Mesenchymal stem cell (in vitro differentiated cells and primary cell): ENCODE measurements around the gene SLC4A1.

Experiments used
- DNase-seq: peaks from one replicate; pipeline ENCODE4 v3.0.0-alpha.2; 2013
- H2AFZ ChIP-seq: one replicate; pipeline ENCODE4 v1.6.1; 2013; ENCODE audit warnings: low read depth, mild to moderate bottlenecking, control low read depth, inconsistent platforms, low read length, moderate library complexity
- H2AK5ac ChIP-seq: 2 replicates; pipeline ENCODE4 v1.6.1; 2013; ENCODE audit warnings: low read length, moderate library complexity, mild to moderate bottlenecking, inconsistent platforms; ENCODE audit not compliant: severe bottlenecking
- H2BK120ac ChIP-seq: one replicate; pipeline ENCODE4 v1.6.1; 2013; ENCODE audit warnings: low read depth, mild to moderate bottlenecking, inconsistent platforms, low read length, moderate library complexity
- H2BK12ac ChIP-seq, 2 experiments: one replicate each; pipeline ENCODE4 v1.6.1; 2013; ENCODE audit warnings: inconsistent platforms in 2 of 2, low read length in 2 of 2, mild to moderate bottlenecking in 2 of 2, moderate library complexity in 2 of 2, control low read depth in 1 of 2
- H2BK15ac ChIP-seq: one replicate; pipeline ENCODE4 v1.6.1; 2013; ENCODE audit warnings: mild to moderate bottlenecking, low read depth, inconsistent platforms; ENCODE audit not compliant: poor library complexity, severe bottlenecking
- H2BK5ac ChIP-seq: 2 replicates; pipeline ENCODE4 v1.6.1; 2013; ENCODE audit warnings: low read depth, mild to moderate bottlenecking, low read length, control low read depth, inconsistent platforms; ENCODE audit not compliant: poor library complexity, severe bottlenecking
- H3K14ac ChIP-seq, 2 experiments: one replicate each; pipeline ENCODE4 v1.6.1; 2013; ENCODE audit warnings: inconsistent platforms in 2 of 2, low read length in 2 of 2, control low read depth in 1 of 2, mild to moderate bottlenecking in 1 of 2, moderate library complexity in 1 of 2
- H3K18ac ChIP-seq, 2 experiments: one replicate each; pipeline ENCODE4 v1.6.1; 2013; ENCODE audit warnings: inconsistent platforms in 2 of 2, low read length in 2 of 2, control low read depth in 1 of 2, low read depth in 1 of 2, mild to moderate bottlenecking in 1 of 2
- H3K23ac ChIP-seq, 2 experiments: one replicate each; pipeline ENCODE4 v1.6.1; 2013; ENCODE audit warnings: inconsistent platforms in 2 of 2, low read length in 2 of 2, mild to moderate bottlenecking in 2 of 2, moderate library complexity in 2 of 2, control low read depth in 1 of 2
- H3K27ac ChIP-seq: 2 replicates; pipeline ENCODE4 v1.5.1; 2013; ENCODE audit warnings: mild to moderate bottlenecking, moderate library complexity, low read length, control low read depth, inconsistent platforms; ENCODE audit not compliant: poor library complexity, severe bottlenecking
- H3K27me3 ChIP-seq, 2 experiments: 2 replicates each; pipeline versions ENCODE4 v1.6.1 to v1.7.0; 2013; ENCODE audit warnings: low read length in 2 of 2, mild to moderate bottlenecking in 2 of 2, moderate library complexity in 2 of 2, control low read depth in 1 of 2, inconsistent platforms in 1 of 2; ENCODE audit not compliant: control insufficient read depth in 1 of 2, insufficient read depth in 1 of 2
- H3K36me3 ChIP-seq, 2 experiments: 2 replicates each; pipeline versions ENCODE4 v1.6.1 to v1.7.0; 2013; ENCODE audit warnings: low read length in 2 of 2, control low read depth in 1 of 2, inconsistent platforms in 1 of 2, low read depth in 1 of 2, mild to moderate bottlenecking in 1 of 2; ENCODE audit not compliant: insufficient read depth in 2 of 2, control insufficient read depth in 1 of 2
- H3K4ac ChIP-seq, 2 experiments: one replicate each; pipeline ENCODE4 v1.6.1; 2013; ENCODE audit warnings: inconsistent platforms in 2 of 2, low read length in 2 of 2, mild to moderate bottlenecking in 2 of 2, moderate library complexity in 2 of 2, control low read depth in 1 of 2, low read depth in 1 of 2
- H3K4me1 ChIP-seq: 2 replicates; pipeline ENCODE4 v1.6.1; 2013; ENCODE audit warnings: low read depth, low read length, control low read depth; ENCODE audit not compliant: control insufficient read depth, insufficient read depth
- H3K4me2 ChIP-seq: 2 replicates; pipeline ENCODE4 v1.6.1; 2013; ENCODE audit warnings: low read length, mild to moderate bottlenecking, inconsistent platforms; ENCODE audit not compliant: poor library complexity, severe bottlenecking
- H3K4me3 ChIP-seq, 2 experiments: 2 replicates each; pipeline versions ENCODE4 v1.5.1 to v1.7.0; 2013; ENCODE audit warnings: low read length in 2 of 2, mild to moderate bottlenecking in 2 of 2, control low read depth in 1 of 2, low read depth in 1 of 2; ENCODE audit not compliant: insufficient read depth in 1 of 2
- H3K79me1 ChIP-seq: replicated peaks from 2 replicates; pipeline ENCODE4 v1.6.1; 2013; ENCODE audit warnings: mild to moderate bottlenecking, control low read depth, low read length, inconsistent platforms; ENCODE audit not compliant: poor library complexity, severe bottlenecking
- H3K9ac ChIP-seq: 2 replicates; pipeline ENCODE4 v1.7.0; 2013; ENCODE audit warnings: mild to moderate bottlenecking, low read length, moderate library complexity
- H3K9me3 ChIP-seq: 2 replicates; pipeline ENCODE4 v1.7.0; 2013; ENCODE audit warnings: mild to moderate bottlenecking, low read length; ENCODE audit not compliant: control insufficient read depth
- H4K8ac ChIP-seq: one replicate; pipeline ENCODE4 v1.6.1; 2013; ENCODE audit warnings: inconsistent platforms, mild to moderate bottlenecking, low read length, moderate library complexity
- H4K91ac ChIP-seq: one replicate; pipeline ENCODE4 v1.6.1; 2013; ENCODE audit warnings: mild to moderate bottlenecking, low read length, inconsistent platforms
- WGBS: methylation state at CpG from one replicate; pipeline ENCODE4 v1.1.7; 2013; ENCODE audit warnings: mixed read lengths; 5-methylcytosine and 5-hydroxymethylcytosine counted together

SLC4A1 gene

DNA sequence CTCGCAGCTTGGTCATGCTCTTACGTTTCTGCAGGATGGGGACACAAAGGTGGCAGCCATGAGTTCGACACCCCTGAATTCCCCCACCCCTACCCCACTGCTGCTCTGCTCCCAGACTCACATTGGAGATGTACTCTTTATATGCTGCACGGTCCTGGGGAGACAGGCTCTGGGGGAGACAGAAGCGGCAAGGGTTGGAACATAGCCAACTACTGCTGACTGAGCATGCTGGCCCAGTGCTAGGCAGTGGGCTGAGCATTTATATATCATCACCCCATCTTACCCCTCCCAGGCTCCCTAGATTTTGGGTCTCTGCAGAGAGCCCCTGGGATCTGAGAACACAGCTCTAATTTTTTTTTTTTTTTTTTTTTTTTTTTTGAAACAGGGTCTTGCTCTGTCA, 60.2 kb downstream of the SLC4A1 start:
- Histone ChIP-seq H4K8ac (no peak overlapping the region), H2BK5ac (no peak overlapping the region), H3K36me3 (peaks cover 49 to 65% of the 10 kb centered on the region in 2 experiments), H3K27me3 (no peaks in the 10 kb centered on the region), H3K14ac (no peak overlapping the region), H3K27ac (no peak overlapping the region), H3K23ac (no peak overlapping the region), H4K91ac (no peak overlapping the region), H3K9me3 (no peaks in the 10 kb centered on the region), H2AFZ (no peak overlapping the region), H2AK5ac (no peak overlapping the region), H2BK120ac (no peak overlapping the region), H2BK12ac (no peak overlapping the region), H3K4me1 (peaks cover 22% of the 10 kb centered on the region), H3K79me1 (peaks cover 23% of the 10 kb centered on the region), H3K4ac (no peak overlapping the region), H3K9ac (no peak overlapping the region), H3K4me3 (no peak overlapping the region), H3K4me2 (no peak overlapping the region), H3K18ac (no peak overlapping the region), H2BK15ac (no peak overlapping the region)
- 100% methylated on average over 5 of the region's 5 CpGs for WGBS
- DNase-seq: no peak

DNA sequence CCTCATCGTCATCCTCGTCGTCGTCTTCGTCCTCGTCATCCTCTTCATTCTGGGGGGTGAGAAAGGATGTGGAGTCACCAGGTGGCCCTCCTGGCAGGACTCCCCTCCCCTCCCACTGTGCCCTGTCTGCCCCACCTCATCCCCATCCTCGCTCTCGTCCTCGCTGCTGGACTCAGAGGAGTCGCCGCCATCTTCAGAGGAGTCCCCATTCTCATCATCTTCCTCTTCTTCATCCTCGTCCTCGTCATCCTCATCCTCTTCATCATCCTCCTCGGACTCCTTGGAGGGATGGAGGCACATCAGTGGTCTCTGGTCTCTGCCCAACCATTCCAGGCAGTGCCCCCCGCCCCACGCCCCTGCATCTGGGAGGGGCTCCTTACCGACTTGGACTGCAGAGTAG, 60.6 kb downstream of the SLC4A1 start:
- Histone ChIP-seq H4K91ac (no peak overlapping the region), H3K4me2 (no peak overlapping the region), H2BK12ac (no peak overlapping the region), H3K79me1 (peaks cover 20% of the 10 kb centered on the region), H3K4me3 (no peak overlapping the region), H4K8ac (no peak overlapping the region), H3K18ac (no peak overlapping the region), H3K14ac (no peak overlapping the region), H2AK5ac (no peak overlapping the region), H3K4me1 (peaks cover 22% of the 10 kb centered on the region), H3K9me3 (no peaks in the 10 kb centered on the region), H2AFZ (no peak overlapping the region), H3K23ac (no peak overlapping the region), H2BK15ac (no peak overlapping the region), H3K36me3 (peaks cover 49 to 61% of the 10 kb centered on the region in 2 experiments), H3K9ac (no peak overlapping the region), H2BK5ac (no peak overlapping the region), H2BK120ac (no peak overlapping the region), H3K27ac (no peak overlapping the region), H3K27me3 (no peaks in the 10 kb centered on the region), H3K4ac (no peak overlapping the region)
- no peak for DNase-seq
- WGBS: 97% methylated on average over 17 of the region's 17 CpGs

DNA sequence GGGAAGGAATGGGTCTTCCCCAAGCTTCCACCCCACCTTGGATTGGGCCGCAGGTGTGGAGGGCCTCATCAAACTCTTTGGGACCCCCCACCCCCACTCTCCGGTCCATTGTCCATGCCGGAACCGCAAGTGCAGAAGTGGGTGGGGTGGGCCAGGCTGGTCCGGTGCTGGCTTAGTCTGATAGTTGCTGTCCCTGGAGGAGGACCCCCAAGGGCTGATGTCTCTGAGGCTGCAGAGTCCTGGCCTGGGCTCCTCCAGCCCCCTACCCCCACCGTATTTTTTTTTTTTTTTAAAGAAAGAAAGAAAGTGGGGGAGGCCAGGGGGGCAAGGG, 61.1 kb downstream of the SLC4A1 start:
- Histone ChIP-seq H3K4me2 (no peak overlapping the region), H2AFZ (no peak overlapping the region), H2BK15ac (no peak overlapping the region), H2BK12ac (no peak overlapping the region), H3K4me3 (no peak overlapping the region), H3K36me3 (peaks cover 48 to 56% of the 10 kb centered on the region in 2 experiments), H2BK120ac (no peak overlapping the region), H4K8ac (no peak overlapping the region), H3K79me1 (peaks cover 20% of the 10 kb centered on the region), H2BK5ac (no peak overlapping the region), H2AK5ac (no peak overlapping the region), H3K23ac (no peak overlapping the region), H3K9me3 (no peaks in the 10 kb centered on the region), H4K91ac (no peak overlapping the region), H3K4me1 (peaks cover 22% of the 10 kb centered on the region), H3K14ac (no peak overlapping the region), H3K27me3 (no peaks in the 10 kb centered on the region), H3K18ac (no peak overlapping the region), H3K27ac (no peak overlapping the region), H3K4ac (no peak overlapping the region), H3K9ac (no peak overlapping the region)
- 100% methylated on average over 4 of the region's 6 CpGs for WGBS
- DNase-seq: no peak

DNA sequence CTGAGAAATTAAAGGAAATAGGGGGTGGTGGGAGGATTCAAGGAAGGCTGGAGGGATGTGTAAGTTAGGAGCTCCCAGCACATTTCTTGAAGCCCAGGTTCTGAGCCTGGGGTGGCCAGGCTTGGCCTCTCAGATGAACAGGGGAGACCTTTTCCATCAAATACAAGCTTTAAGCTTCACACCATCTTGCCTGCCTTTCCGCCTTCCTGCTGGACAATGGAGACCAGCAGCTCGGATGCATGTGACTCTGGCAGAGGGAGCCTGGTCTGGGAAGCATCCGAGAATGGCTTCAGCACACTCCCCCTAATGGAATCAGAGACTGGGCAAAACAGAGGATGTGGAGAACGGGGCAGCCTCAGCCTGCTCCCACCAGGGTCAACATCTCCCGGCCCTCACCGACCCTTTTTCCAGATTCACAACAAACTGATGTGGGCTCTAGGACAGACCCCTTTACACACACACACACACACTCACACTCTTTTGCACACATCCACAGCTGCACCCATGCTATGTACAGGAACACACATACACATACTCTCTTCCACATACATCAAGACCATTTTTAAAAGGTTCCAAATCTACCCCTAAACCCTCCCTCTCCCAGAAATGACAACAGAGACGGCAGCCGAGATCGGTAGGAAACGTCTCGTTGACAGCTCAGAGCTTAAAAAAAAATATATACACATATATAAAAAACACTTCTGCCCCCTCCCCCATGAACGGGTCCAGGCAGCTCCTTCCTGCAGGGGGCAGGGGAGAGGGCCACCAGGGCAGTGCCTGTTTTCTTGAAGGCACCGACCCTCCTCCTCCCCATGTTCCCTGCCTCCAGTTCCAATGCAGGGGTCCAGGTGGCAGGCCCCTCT, 61.7 kb downstream of the SLC4A1 start:
- Histone ChIP-seq H2BK5ac (no peak overlapping the region), H3K36me3 (peaks cover 42 to 50% of the 10 kb centered on the region in 2 experiments), H3K4me1 (peaks cover 19% of the 10 kb centered on the region), H3K79me1 (peaks cover 17% of the 10 kb centered on the region), H3K9me3 (no peaks in the 10 kb centered on the region), H3K23ac (no peak overlapping the region), H2BK12ac (no peak overlapping the region), H3K18ac (no peak overlapping the region), H4K8ac (no peak overlapping the region), H3K27me3 (no peaks in the 10 kb centered on the region), H3K4ac (no peak overlapping the region), H3K4me2 (no peak overlapping the region), H2BK120ac (no peak overlapping the region), H4K91ac (no peak overlapping the region), H3K14ac (no peak overlapping the region), H3K9ac (peak overlapping the region; percentile 27), H2BK15ac (no peak overlapping the region), H2AK5ac (no peak overlapping the region), H3K27ac (no peak overlapping the region), H2AFZ (no peak overlapping the region), H3K4me3 (no peak overlapping the region)
- WGBS: 76% methylated on average over 13 of the region's 13 CpGs
- no peak for DNase-seq
